ENCODE results near the gene TJP3. TPM values are rescaled to one million over a fixed set of nuclear protein-coding genes. Genes with fewer than 3 reads are reported as not detected.

TJP3 gene
- not detected in 2 replicates for total RNA-seq

GRCh38 chr19:3708207-3708931, at the start of gene TJP3:
Gene TJP3, plus strand, starts transcription at chr19:3708384. Its CDS starts 20,049 bp downstream, at chr19:3728433.

GRCh38 chr19:3700242-3701032, 7.7 kb upstream of the TJP3 start, which contains the start of gene PIP5K1C:
Gene PIP5K1C, minus strand, starts transcription at chr19:3700468. Its CDS starts 78 bp downstream, at chr19:3700390.

GRCh38 chr19:3761382-3762129, 53.4 kb downstream of the TJP3 start, which contains the start of gene APBA3:
Gene APBA3, minus strand, starts transcription at chr19:3761692. Its CDS starts 1,428 bp downstream, at chr19:3760264.

GRCh38 chr19:3762501-3763459, 54.6 kb downstream of the TJP3 start, which contains the start of gene MRPL54:
Gene MRPL54, plus strand, starts transcription at chr19:3762682. Its CDS starts 19 bp downstream, at chr19:3762701.

GRCh38 chr19:3771906-3772455, 63.8 kb downstream of the TJP3 start, which contains the start of gene RAX2:
Gene RAX2, minus strand, starts transcription at chr19:3772228. Its CDS starts 486 bp downstream, at chr19:3771742.

GRCh38 chr19:3785938-3786824, 78.0 kb downstream of the TJP3 start, which contains the start of gene MATK:
Gene MATK, minus strand, starts transcription at chr19:3786381. Its CDS starts 1,246 bp downstream, at chr19:3785135.

Other genes with a start within 250 kb of the TJP3 start
- gene SMIM24, start 227.9 kb upstream of the TJP3 start, total RNA-seq = not detected in 2 replicates
- not detected in 2 replicates for gene SMIM44, start 224.9 kb upstream of the TJP3 start, total RNA-seq
- gene DOHH, start 207.7 kb upstream of the TJP3 start, total RNA-seq = 12.7 and 20.0 TPM in 2 replicates
- 47.0 and 48.1 TPM in 2 replicates for gene FZR1, start 202.1 kb upstream of the TJP3 start, total RNA-seq
- not detected in 2 replicates for gene TEKTIP1, start 169.2 kb upstream of the TJP3 start, total RNA-seq
- gene MFSD12, start 150.8 kb upstream of the TJP3 start, total RNA-seq = 107 and 146 TPM in 2 replicates
- 154 and 181 TPM in 2 replicates for gene HMG20B, start 135.4 kb upstream of the TJP3 start, total RNA-seq
- gene GIPC3, start 122.9 kb upstream of the TJP3 start, total RNA-seq = under 0.01 and 0.18 TPM in 2 replicates
- gene TBXA2R, start 101.5 kb upstream of the TJP3 start, total RNA-seq = 3.2 and 8.6 TPM in 2 replicates
- gene CACTIN, start 81.6 kb upstream of the TJP3 start, total RNA-seq = 27.1 and 30.0 TPM in 2 replicates
- gene PIP5K1C, start 7.9 kb upstream of the TJP3 start, total RNA-seq = 33.4 and 38.1 TPM in 2 replicates
- 20.8 and 27.5 TPM in 2 replicates for gene APBA3, start 53.3 kb downstream of the TJP3 start, total RNA-seq
- 82.9 and 117 TPM in 2 replicates for gene MRPL54, start 54.3 kb downstream of the TJP3 start, total RNA-seq
- gene RAX2, start 63.8 kb downstream of the TJP3 start, total RNA-seq = not detected in 2 replicates
- not detected in 2 replicates for gene MATK, start 78.0 kb downstream of the TJP3 start, total RNA-seq
- not detected in 2 replicates for gene ZFR2, start 160.7 kb downstream of the TJP3 start, total RNA-seq
- 0.58 and 1.2 TPM in 2 replicates for gene ATCAY, start 172.3 kb downstream of the TJP3 start, total RNA-seq
- not detected in 2 replicates for gene NMRK2, start 224.7 kb downstream of the TJP3 start, total RNA-seq